Stimulated activated CD4-positive, alpha-beta T cell treated with anti-CD3 and anti-CD28 coated beads, Interleukin-2, amount 100 ng/mL, for 4 hours (primary cell): ENCODE data around the gene MLPH.

ENCODE experiments used
- DNase-seq: peaks from one replicate; pipeline ENCODE4 v3.0.0-alpha.2; 2020; ENCODE audit warnings: low read depth

MLPH gene

GRCh38 chr2:237520290-237520689, 33.2 kb downstream of the MLPH start:
- DNase-seq = no peak

GRCh38 chr2:237524631-237525030, 37.6 kb downstream of the MLPH start:
- DNase-seq = no peak

- no peak for DNase-seq
Measured at GRCh38 chr2:237525559-237526157, 38.6 kb downstream of the MLPH start.

GRCh38 chr2:237527233-237527632, 40.2 kb downstream of the MLPH start:
- no peak for DNase-seq

GRCh38 chr2:237527766-237528165, 40.7 kb downstream of the MLPH start:
- no peak for DNase-seq

- no peak for DNase-seq
Measured at GRCh38 chr2:237529452-237530402, 42.7 kb downstream of the MLPH start.

- DNase-seq = no peak
Measured at GRCh38 chr2:237530472-237531433, 43.7 kb downstream of the MLPH start.

GRCh38 chr2:237532160-237532559, 45.1 kb downstream of the MLPH start:
- no peak for DNase-seq

- DNase-seq = no peak
Measured at GRCh38 chr2:237533668-237534161, 46.7 kb downstream of the MLPH start.

GRCh38 chr2:237534380-237534779, 47.3 kb downstream of the MLPH start:
- no peak for DNase-seq

GRCh38 chr2:237535385-237536082, 48.5 kb downstream of the MLPH start:
- no peak for DNase-seq

GRCh38 chr2:237536083-237536415, 49.0 kb downstream of the MLPH start:
- DNase-seq = no peak

GRCh38 chr2:237536617-237537016, 49.6 kb downstream of the MLPH start:
- DNase-seq = no peak

- DNase-seq = no peak
Measured at GRCh38 chr2:237538001-237538720, 51.1 kb downstream of the MLPH start.

- DNase-seq = no peak
Measured at GRCh38 chr2:237538901-237539300, 51.9 kb downstream of the MLPH start.

- no peak for DNase-seq
Measured at GRCh38 chr2:237539681-237540080, 52.6 kb downstream of the MLPH start.

- no peak for DNase-seq
Measured at GRCh38 chr2:237540223-237540775, 53.2 kb downstream of the MLPH start.

- DNase-seq = no peak
Measured at GRCh38 chr2:237540823-237541222, 53.8 kb downstream of the MLPH start.

GRCh38 chr2:237541243-237541642, 54.2 kb downstream of the MLPH start:
- DNase-seq = no peak

- no peak for DNase-seq
Measured at GRCh38 chr2:237542001-237542704, 55.1 kb downstream of the MLPH start.
